Liver (tissue), 9 donors: ENCODE results near the gene GJC1. TPM values are rescaled to one million over a fixed set of nuclear protein-coding genes. Genes with fewer than 3 reads are reported as not detected.

Source experiments
- DNase-seq: peaks from one replicate; pipeline ENCODE4 v3.0.0-alpha.2; 2017; ENCODE audit warnings: low spot score
- H3K27ac ChIP-seq, 2 donors: one replicate each; pipeline ENCODE4 v1.7.0; 2013; ENCODE audit warnings: inconsistent platforms in 2 of 2, low read length in 2 of 2, control low read depth in 1 of 2, low read depth in 1 of 2, mild to moderate bottlenecking in 1 of 2
- H3K27me3 ChIP-seq, 4 donors: one replicate each; pipeline versions ENCODE4 v1.6.1 to v1.7.0; 2013; ENCODE audit warnings: low read length in 3 of 4, inconsistent platforms in 1 of 4, mild to moderate bottlenecking in 1 of 4, moderate library complexity in 1 of 4; ENCODE audit not compliant: control insufficient read depth in 4 of 4, insufficient read depth in 4 of 4
- H3K36me3 ChIP-seq, 4 donors: one replicate each; pipeline versions ENCODE4 v1.6.1 to v1.7.0; 2013; ENCODE audit warnings: low read length in 3 of 4, mild to moderate bottlenecking in 3 of 4, low read depth in 1 of 4, moderate library complexity in 1 of 4; ENCODE audit not compliant: control insufficient read depth in 4 of 4, insufficient read depth in 3 of 4
- H3K4me1 ChIP-seq, 4 donors: one replicate each; pipeline versions ENCODE4 v1.6.1 to v1.7.0; 2013; ENCODE audit warnings: low read length in 3 of 4, mild to moderate bottlenecking in 3 of 4, moderate library complexity in 1 of 4; ENCODE audit not compliant: control insufficient read depth in 4 of 4, insufficient read depth in 4 of 4
- H3K4me3 ChIP-seq, 3 donors: one replicate each; pipeline versions ENCODE4 v1.6.1 to v1.7.0; 2013; ENCODE audit warnings: low read length in 3 of 3, control low read depth in 1 of 3, low read depth in 1 of 3, mild to moderate bottlenecking in 1 of 3
- H3K9ac ChIP-seq, 2 donors: one replicate each; pipeline ENCODE4 v1.7.0; 2013; ENCODE audit warnings: low read length in 2 of 2, mild to moderate bottlenecking in 2 of 2, moderate library complexity in 2 of 2, control low read depth in 1 of 2, low read depth in 1 of 2
- H3K9me3 ChIP-seq, 4 donors: one replicate each; pipeline versions ENCODE4 v1.6.1 to v1.7.0; 2013; ENCODE audit warnings: low read length in 3 of 4; ENCODE audit not compliant: control insufficient read depth in 4 of 4
- CTCF ChIP-seq: fragments of 150-350 bp; IDR thresholded peaks from 2 replicates; pipeline ENCODE4 v1.5.1; 2017; ENCODE audit warnings: improper control_type of control experiment, low read depth, low read length; ENCODE audit not compliant: missing input control
- EGR1 ChIP-seq, 2 donors: IDR thresholded peaks; 2 replicates each; pipeline ENCODE4 v1.6.1; 2016 to 2018; ENCODE audit warnings: antibody characterized with exemption in 2 of 2, low read depth in 2 of 2
- FOXA1 ChIP-seq: IDR thresholded peaks from 2 replicates; pipeline ENCODE4 v1.6.1; 2016; ENCODE audit warnings: antibody characterized with exemption
- FOXA2 ChIP-seq: IDR thresholded peaks from 2 replicates; pipeline ENCODE4 v1.6.1; 2016; ENCODE audit warnings: antibody characterized with exemption
- GABPA ChIP-seq, 2 donors: IDR thresholded peaks in 1 of 2; conservative IDR thresholded peaks in 1 of 2; 2 replicates each; pipeline ENCODE4 v1.6.1; 2016; ENCODE audit warnings: antibody characterized with exemption in 2 of 2, mild to moderate bottlenecking in 1 of 2, moderate library complexity in 1 of 2
- HNF4A ChIP-seq, 2 donors: conservative IDR thresholded peaks; 2 replicates each; pipeline ENCODE4 v1.6.1; 2016; ENCODE audit warnings: antibody characterized with exemption in 2 of 2, mild to moderate bottlenecking in 2 of 2
- HNF4G ChIP-seq: IDR thresholded peaks from 2 replicates; pipeline ENCODE4 v1.6.1; 2016; ENCODE audit warnings: antibody characterized with exemption
- JUND ChIP-seq, 2 donors: IDR thresholded peaks; 2 replicates each; pipeline ENCODE4 v1.6.1; 2016; ENCODE audit warnings: antibody characterized with exemption in 2 of 2
- MAX ChIP-seq: IDR thresholded peaks from 2 replicates; pipeline ENCODE4 v1.6.1; 2016; ENCODE audit warnings: antibody characterized with exemption
- NR2F2 ChIP-seq: IDR thresholded peaks from 2 replicates; pipeline ENCODE4 v1.6.1; 2016; ENCODE audit warnings: antibody characterized with exemption
- RAD21 ChIP-seq, 2 donors: IDR thresholded peaks; 2 replicates each; pipeline ENCODE4 v1.6.1; 2016; ENCODE audit warnings: antibody characterized with exemption in 2 of 2, mild to moderate bottlenecking in 2 of 2
- REST ChIP-seq: IDR thresholded peaks from 2 replicates; pipeline ENCODE4 v1.6.1; 2016; ENCODE audit warnings: antibody characterized with exemption, mild to moderate bottlenecking
- RXRA ChIP-seq, 2 donors: IDR thresholded peaks; 2 replicates each; pipeline ENCODE4 v1.6.1; 2017 to 2018; ENCODE audit warnings: antibody characterized with exemption in 2 of 2, mild to moderate bottlenecking in 1 of 2
- SP1 ChIP-seq: IDR thresholded peaks from 2 replicates; pipeline ENCODE4 v1.6.1; 2018; ENCODE audit warnings: antibody characterized with exemption, mild to moderate bottlenecking
- TAF1 ChIP-seq: conservative IDR thresholded peaks from 2 replicates; pipeline ENCODE4 v1.6.1; 2016; ENCODE audit warnings: antibody characterized with exemption, mild to moderate bottlenecking
- YY1 ChIP-seq: IDR thresholded peaks from 2 replicates; pipeline ENCODE4 v1.6.1; 2016; ENCODE audit warnings: antibody characterized with exemption, mild to moderate bottlenecking
- ZBTB33 ChIP-seq: IDR thresholded peaks from 2 replicates; pipeline ENCODE4 v1.6.1; 2016; ENCODE audit warnings: antibody characterized with exemption
- WGBS: extraction: QIAGEN DNeasy Blood & Tissue Kit; methylation state at CpG from one replicate; pipeline ENCODE4 v1.1.7; 2013; 5-methylcytosine and 5-hydroxymethylcytosine counted together
- polyA plus RNA-seq, 2 donors: library from polyadenylated mRNA; stranded (reverse) in 1 of 2; unstranded in 1 of 2; fragments of 200-250 nt in 1 of 2; fragments of >200 nt in 1 of 2; fragmentation: Nextera tagmentation in 1 of 2; extraction: Ambion mirVana in 1 of 2; gene quantifications; one replicate each; pipeline versions ENCODE4 v1.2.1 to v1.2.3, GENCODE V29; 2013 to 2015
- total RNA-seq, 2 donors: library from RNA; depleted of rRNA; stranded (reverse); fragments of >200 nt; gene quantifications; one replicate each; pipeline ENCODE4 v1.2.3, GENCODE V29; 2014
- TF ChIP-seq, protein P1 (sequence below): IDR thresholded peaks from 2 replicates; pipeline ENCODE4 v1.6.1; 2016; ENCODE audit warnings: antibody characterized with exemption
- donor health status: healthy.
- donor health status: healthy.
- donor health status: healthy.
- donor health status: healthy.
- donor health status: healthy.

GJC1 gene
- total and polyA plus RNA-seq, 4 donors = 0.17 to 1.4 (median 0.77) TPM

GRCh38 chr17:44751331-44751730, 78.8 kb downstream of the GJC1 start:
- DNase-seq = no peak
- peaks cover 0 to 6% (median 1%) of the 10 kb centered on the region in 4 donors for H3K36me3 ChIP-seq
- no peaks in the 10 kb centered on the region for H3K4me1 ChIP-seq
- no peak overlapping the region for H3K4me3 ChIP-seq
- H3K27me3 ChIP-seq = no peaks in the 10 kb centered on the region
- H3K27ac ChIP-seq = no peak overlapping the region
- H3K9ac ChIP-seq = no peak overlapping the region
- H3K9me3 ChIP-seq = no peaks in the 10 kb centered on the region
- no peak for TF ChIP-seq RAD21 (IDR thresholded peaks at IDR 0.05)
- TF ChIP-seq FOXA1 = no peak
- TF ChIP-seq RXRA (IDR thresholded peaks at IDR 0.05) = no peak
- no peak for TF ChIP-seq EGR1 (IDR thresholded peaks at IDR 0.05; ENCODE audit: low read depth in 2 of 2)
- TF ChIP-seq CTCF = no peak
- TF ChIP-seq JUND (IDR thresholded peaks at IDR 0.05) = no peak
- TF ChIP-seq ZBTB33 = no peak
- TF ChIP-seq HNF4A (conservative IDR thresholded peaks at IDR 0.05) = no peak
- no peak for TF ChIP-seq HNF4G
- TF ChIP-seq REST = no peak
- no peak for TF ChIP-seq GABPA (IDR thresholded peaks at IDR 0.05 in 1 of 2, conservative IDR thresholded peaks at IDR 0.05 in 1 of 2)
- TF ChIP-seq, protein P1, sequence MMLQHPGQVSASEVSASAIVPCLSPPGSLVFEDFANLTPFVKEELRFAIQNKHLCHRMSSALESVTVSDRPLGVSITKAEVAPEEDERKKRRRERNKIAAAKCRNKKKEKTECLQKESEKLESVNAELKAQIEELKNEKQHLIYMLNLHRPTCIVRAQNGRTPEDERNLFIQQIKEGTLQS = no peak
- no peak for TF ChIP-seq MAX
- no peak for TF ChIP-seq FOXA2
- WGBS = 94% methylated on average over 7 of the region's 7 CpGs

GRCh38 chr17:44749980-44750318, 80.1 kb downstream of the GJC1 start:
- no peak overlapping the region for H3K9ac ChIP-seq
- H3K9me3 ChIP-seq = no peaks in the 10 kb centered on the region
- H3K27me3 ChIP-seq = no peaks in the 10 kb centered on the region
- H3K4me1 ChIP-seq = no peaks in the 10 kb centered on the region
- WGBS = 80% methylated on average over 9 of the region's 9 CpGs
- no peak overlapping the region for H3K27ac ChIP-seq
- H3K36me3 ChIP-seq = peaks cover 0 to 6% (median 1%) of the 10 kb centered on the region in 4 donors
- DNase-seq = no peak
- H3K4me3 ChIP-seq = no peak overlapping the region
- no peak for TF ChIP-seq REST
- TF ChIP-seq, protein P1 = no peak
- no peak for TF ChIP-seq YY1
- no peak for TF ChIP-seq FOXA1
- TF ChIP-seq NR2F2 = no peak
- no peak for TF ChIP-seq CTCF
- TF ChIP-seq TAF1 = no peak
- TF ChIP-seq HNF4G = no peak
- TF ChIP-seq GABPA (IDR thresholded peaks at IDR 0.05 in 1 of 2, conservative IDR thresholded peaks at IDR 0.05 in 1 of 2) = no peak
- TF ChIP-seq SP1 = no peak
